GM23338 (cell line): ENCODE results near the gene NETO2.

ENCODE experiments used
- CREB1 ChIP-seq: fragments of 250-450 bp; sonication (Bioruptor Pico); IDR thresholded peaks from 2 replicates; pipeline ENCODE4 v1.5.0; 2020; ENCODE audit warnings: low read depth, mild to moderate bottlenecking, moderate library complexity
- CTCF ChIP-seq, 2 experiments: fragments of 200-600 bp in 1 of 2; sonication (generic) in 1 of 2; conservative IDR thresholded peaks; 2 replicates each; pipeline versions ENCODE4 v1.5.1 to v1.6.1; 2016 to 2017; ENCODE audit warnings: antibody characterized with exemption in 2 of 2, low read depth in 2 of 2, mild to moderate bottlenecking in 2 of 2, moderate library complexity in 1 of 2
- ETS1 ChIP-seq: IDR thresholded peaks from 2 replicates; pipeline ENCODE4 v1.6.1; 2016; ENCODE audit warnings: antibody characterized with exemption
- EZH2 ChIP-seq: fragments of 200-600 bp; sonication (generic); IDR thresholded peaks from one replicate; pipeline ENCODE4 v1.8.0; 2017; ENCODE audit warnings: antibody characterized with exemption, mild to moderate bottlenecking, low read depth; ENCODE audit not compliant: unreplicated experiment
- EZH2phosphoT487 ChIP-seq: fragments of 200-600 bp; sonication (generic); IDR thresholded peaks from one replicate; pipeline ENCODE4 v1.8.1; 2018; ENCODE audit warnings: antibody characterized with exemption; ENCODE audit not compliant: unreplicated experiment
- JUNB ChIP-seq: IDR thresholded peaks from one replicate; pipeline ENCODE4 v1.6.1; 2016; ENCODE audit warnings: antibody characterized with exemption; ENCODE audit not compliant: unreplicated experiment
- NANOG ChIP-seq: IDR thresholded peaks from 2 replicates; pipeline ENCODE4 v1.6.1; 2016; ENCODE audit warnings: antibody characterized with exemption, borderline replicate concordance
- POLR2AphosphoS5 ChIP-seq: IDR thresholded peaks from 2 replicates; pipeline ENCODE4 v1.6.1; 2016; ENCODE audit warnings: antibody characterized with exemption, low read depth
- REST ChIP-seq: IDR thresholded peaks from one replicate; pipeline ENCODE4 v1.6.1; 2018; ENCODE audit warnings: antibody characterized with exemption; ENCODE audit not compliant: unreplicated experiment
- STAT1 ChIP-seq: IDR thresholded peaks from one replicate; pipeline ENCODE4 v1.6.1; 2016; ENCODE audit warnings: antibody characterized with exemption; ENCODE audit not compliant: unreplicated experiment
- ZNF114 ChIP-seq: fragments of 250-450 bp; sonication (Bioruptor Pico); IDR thresholded peaks from 2 replicates; pipeline ENCODE4 v1.5.0; 2020; ENCODE audit warnings: mild to moderate bottlenecking, moderate library complexity
- ZNF331 ChIP-seq: fragments of 250-450 bp; sonication (Bioruptor Pico); IDR thresholded peaks from 2 replicates; pipeline ENCODE4 v1.5.0; 2020; ENCODE audit warnings: low read depth, mild to moderate bottlenecking, moderate library complexity
- ZNF462 ChIP-seq: fragments of 250-450 bp; sonication (Bioruptor Pico); IDR thresholded peaks from 2 replicates; pipeline ENCODE4 v1.5.0; 2020; ENCODE audit warnings: mild to moderate bottlenecking, moderate library complexity

- TF ChIP-seq CTCF (conservative IDR thresholded peaks at IDR 0.05; ENCODE audit: low read depth in 2 of 2) (no peak), EZH2 (no peak), REST (no peak), POLR2AphosphoS5 (no peak), JUNB (no peak), CREB1 (no peak), ETS1 (no peak), STAT1 (no peak), NANOG (no peak), EZH2phosphoT487 (no peak), ZNF331 (no peak), ZNF114 (CRISPR knock-in tag) (no peak), ZNF462 (CRISPR knock-in tag) (no peak)
Measured at GRCh38 chr16:47063011-47063724, 80.6 kb downstream of the NETO2 start.
